SJCRH30 (cell line): Measurements from ENCODE around the gene SPATA16. TPM values are rescaled to one million over a fixed set of nuclear protein-coding genes. Genes with fewer than 3 reads are reported as not detected.
"Not testable (repeated sequence)": the region's sequence is repeated elsewhere in the genome, so short reads cannot be mapped to it uniquely, and the experiment has no call there.

Experiments used
- DNase-seq, 2 experiments: peaks; one replicate each; pipeline ENCODE4 v3.0.0-alpha.2; 2015 to 2020
- H3K27ac ChIP-seq: fragments of 250-450 bp; sonication (Bioruptor Pico); 2 replicates; pipeline ENCODE4 v1.5.1; 2020; ENCODE audit warnings: mild to moderate bottlenecking, moderate library complexity
- H3K27me3 ChIP-seq: fragments of 250-450 bp; sonication (Bioruptor Pico); 2 replicates; pipeline ENCODE4 v1.5.1; 2020; ENCODE audit warnings: mild to moderate bottlenecking, moderate library complexity
- H3K36me3 ChIP-seq: fragments of 250-450 bp; sonication (Bioruptor Pico); 2 replicates; pipeline ENCODE4 v1.5.1; 2020; ENCODE audit warnings: mild to moderate bottlenecking, moderate library complexity
- H3K4me1 ChIP-seq: fragments of 250-450 bp; sonication (Bioruptor Pico); 2 replicates; pipeline ENCODE4 v1.5.1; 2020; ENCODE audit warnings: mild to moderate bottlenecking, moderate library complexity
- H3K4me3 ChIP-seq: fragments of 250-450 bp; sonication (Bioruptor Pico); 2 replicates; pipeline ENCODE4 v1.5.1; 2020; ENCODE audit warnings: mild to moderate bottlenecking, moderate library complexity
- H3K9me3 ChIP-seq: fragments of 250-450 bp; sonication (Bioruptor Pico); replicated peaks from 2 replicates; pipeline ENCODE4 v1.5.1; 2020; ENCODE audit warnings: mild to moderate bottlenecking, moderate library complexity
- total RNA-seq: library from RNA; depleted of rRNA; stranded (reverse); fragments of >200 nt; shearing (Covaris generic); gene quantifications from 2 replicates; pipeline ENCODE4 v1.2.3, GENCODE V29; 2014

The SPATA16 gene
- total RNA-seq, 1 experiment from 2014 or later: not detected

DNA sequence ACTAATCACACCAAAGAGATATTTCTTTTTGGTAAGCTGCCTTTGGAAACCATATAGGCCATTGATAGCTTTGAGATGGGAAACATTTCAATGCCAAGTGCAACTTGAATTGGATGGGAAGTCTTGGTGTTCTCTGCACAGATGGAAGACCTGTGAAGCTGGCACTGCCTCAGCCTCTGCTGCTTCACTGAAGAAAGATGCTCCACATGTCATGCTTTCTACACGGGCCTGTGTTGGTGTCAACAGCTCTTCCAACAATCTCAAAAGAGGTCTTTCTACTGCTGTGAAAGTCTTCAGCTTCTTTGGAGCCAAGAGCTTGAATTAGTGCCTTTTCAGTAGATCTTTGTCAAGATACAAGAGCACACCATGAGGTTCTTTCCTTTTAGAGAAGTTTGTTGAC, 169.0 kb downstream of the SPATA16 start:
- Histone ChIP-seq H3K9me3 (no peaks in the 10 kb centered on the region), H3K27ac (no peak overlapping the region), H3K4me3 (no peak overlapping the region), H3K4me1 (no peaks in the 10 kb centered on the region), H3K27me3 (no peaks in the 10 kb centered on the region), H3K36me3 (no peaks in the 10 kb centered on the region)
- DNase-seq: no peak

DNA sequence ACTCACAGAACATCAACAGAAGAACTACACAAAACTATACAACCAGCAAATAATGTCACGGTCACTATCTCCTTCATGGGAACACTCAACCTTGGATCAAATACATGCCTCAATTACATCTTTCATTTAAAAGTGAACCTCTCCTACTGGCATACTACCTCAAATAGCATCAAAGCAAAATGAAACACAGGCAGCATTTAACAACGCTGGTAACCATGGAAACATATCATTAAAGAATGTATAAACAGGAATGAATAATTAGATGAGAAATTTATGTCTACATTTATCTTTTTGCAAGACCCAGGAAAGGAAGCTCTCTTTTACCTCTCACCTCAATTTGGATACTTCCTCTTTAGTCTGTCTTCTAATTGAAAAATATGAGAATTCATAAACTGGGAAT, 172.4 kb downstream of the SPATA16 start:
- H3K36me3 ChIP-seq: no peaks in the 10 kb centered on the region
- no peak overlapping the region for H3K27ac ChIP-seq
- no peak overlapping the region for H3K4me3 ChIP-seq
- H3K9me3 ChIP-seq: no peaks in the 10 kb centered on the region
- H3K27me3 ChIP-seq: no peaks in the 10 kb centered on the region
- no peak for DNase-seq
- H3K4me1 ChIP-seq: no peaks in the 10 kb centered on the region

DNA sequence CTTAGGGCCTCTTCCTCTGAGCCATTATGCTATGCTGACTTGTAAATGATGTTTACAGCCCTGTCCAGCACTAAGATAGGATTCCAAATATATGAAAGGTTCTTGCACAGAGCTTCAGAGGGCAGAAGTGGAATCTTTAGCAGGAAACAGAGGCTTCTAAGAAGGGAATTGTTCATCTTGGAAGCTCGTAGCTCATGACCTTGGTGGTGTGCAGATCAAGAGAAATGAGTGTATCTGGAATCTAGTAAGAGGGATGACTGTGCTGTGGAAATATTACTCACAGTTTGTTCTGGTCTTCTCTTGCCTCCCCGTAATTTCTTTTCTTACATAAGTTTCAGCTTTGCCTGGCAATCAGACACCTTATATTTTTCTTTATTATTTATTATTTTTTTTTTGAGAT, 175.8 kb downstream of the SPATA16 start:
- Histone ChIP-seq H3K9me3 (no peaks in the 10 kb centered on the region), H3K27ac (no peak overlapping the region), H3K4me1 (no peaks in the 10 kb centered on the region), H3K4me3 (no peak overlapping the region), H3K36me3 (no peaks in the 10 kb centered on the region), H3K27me3 (no peaks in the 10 kb centered on the region)
- DNase-seq: no peak

DNA sequence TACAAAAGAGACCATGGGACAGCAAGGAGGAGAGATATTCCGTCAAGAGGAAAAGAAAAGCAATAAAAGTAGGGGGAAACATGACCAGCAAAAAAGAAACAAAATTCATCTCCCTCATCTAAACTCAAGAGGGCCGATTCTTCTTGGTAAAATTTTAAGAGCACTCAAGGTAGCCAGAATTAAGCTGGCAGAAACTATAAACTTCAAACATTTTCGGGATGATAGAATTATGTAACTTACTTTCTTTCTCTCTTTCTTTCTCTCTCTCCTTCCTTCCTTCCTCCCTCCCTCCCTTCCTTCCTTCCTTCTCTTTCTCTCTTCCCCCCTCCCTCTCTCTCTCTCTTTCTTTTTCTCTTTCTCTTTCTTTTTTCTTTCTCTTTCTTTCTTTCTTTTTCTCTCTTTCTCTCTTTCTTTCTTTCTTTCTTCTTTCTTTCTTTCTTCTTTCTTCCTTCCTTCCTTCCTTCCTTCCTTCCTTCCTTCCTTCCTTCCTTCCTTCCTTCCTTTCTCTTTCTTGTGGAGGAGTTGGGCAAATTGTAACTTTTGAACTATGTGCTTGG, 180.3 kb downstream of the SPATA16 start:
- DNase-seq, H3K4me3 ChIP-seq, H3K27me3 ChIP-seq, H3K9me3 ChIP-seq, H3K36me3 ChIP-seq, H3K27ac ChIP-seq, H3K4me1 ChIP-seq: not testable (repeated sequence)

DNA sequence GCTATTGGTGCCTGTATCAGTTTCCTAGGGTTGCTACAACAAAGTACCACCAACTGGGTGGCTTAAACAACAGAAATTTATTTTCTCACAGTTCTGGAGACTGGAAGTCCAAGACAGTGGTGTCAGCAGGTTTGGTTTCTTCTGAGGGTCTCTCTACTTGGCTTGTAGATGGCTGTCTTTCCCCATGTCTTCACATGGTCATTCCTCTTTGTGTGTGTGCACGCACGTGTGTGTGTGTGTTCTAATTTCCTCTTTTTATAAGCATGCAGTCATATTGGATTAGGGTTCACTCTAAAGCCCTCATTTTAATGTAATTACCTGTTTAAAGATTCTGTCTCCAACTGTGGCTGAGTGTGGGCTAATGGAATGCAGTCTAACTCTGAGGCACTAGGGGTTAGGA, 182.5 kb downstream of the SPATA16 start:
- no peaks in the 10 kb centered on the region for H3K9me3 ChIP-seq
- H3K27me3 ChIP-seq: no peaks in the 10 kb centered on the region
- H3K27ac ChIP-seq: no peak overlapping the region
- no peak for DNase-seq
- no peaks in the 10 kb centered on the region for H3K4me1 ChIP-seq
- no peak overlapping the region for H3K4me3 ChIP-seq
- no peaks in the 10 kb centered on the region for H3K36me3 ChIP-seq

DNA sequence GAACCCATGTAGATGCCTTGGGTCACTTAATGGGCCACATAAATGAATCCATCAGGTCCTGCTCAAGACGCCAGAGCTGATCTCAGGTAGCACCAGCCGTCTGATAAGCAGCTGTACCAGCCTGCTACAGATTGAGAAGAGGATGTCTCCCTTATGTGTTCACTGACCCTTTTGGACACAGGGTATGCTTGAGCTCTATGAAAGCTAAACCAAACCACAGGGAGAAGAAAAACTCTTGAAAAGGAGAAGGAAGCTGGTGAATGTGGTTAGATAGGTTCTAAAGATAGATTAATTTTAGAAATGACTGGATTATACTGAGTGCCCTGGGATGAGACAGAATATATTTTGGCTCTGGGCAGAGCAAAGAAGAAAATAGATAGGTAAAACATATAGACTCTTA, 187.5 kb downstream of the SPATA16 start:
- no peak overlapping the region for H3K27ac ChIP-seq
- no peak for DNase-seq
- no peaks in the 10 kb centered on the region for H3K4me1 ChIP-seq
- H3K9me3 ChIP-seq: no peaks in the 10 kb centered on the region
- no peak overlapping the region for H3K4me3 ChIP-seq
- H3K36me3 ChIP-seq: no peaks in the 10 kb centered on the region
- no peaks in the 10 kb centered on the region for H3K27me3 ChIP-seq

DNA sequence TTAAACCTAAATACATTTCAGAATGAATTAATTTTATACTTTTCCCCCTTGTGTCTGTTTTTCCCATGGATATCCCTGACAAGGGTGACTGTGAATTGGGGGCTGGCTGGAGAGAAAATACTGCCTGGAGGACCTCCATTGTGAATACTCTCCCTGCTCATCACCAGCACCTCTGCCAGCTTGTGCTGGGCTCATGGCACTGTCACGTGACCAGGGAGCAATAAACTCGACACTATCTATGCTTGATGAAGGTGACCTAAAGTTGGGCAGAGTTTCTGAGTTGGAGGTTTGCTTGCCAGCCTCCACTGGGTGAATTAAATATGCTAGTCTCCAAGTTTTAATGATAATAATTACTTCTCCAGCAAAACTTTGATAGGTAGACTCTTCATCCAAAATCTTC, 189.5 kb downstream of the SPATA16 start:
- no peaks in the 10 kb centered on the region for H3K4me1 ChIP-seq
- no peaks in the 10 kb centered on the region for H3K27me3 ChIP-seq
- H3K9me3 ChIP-seq: no peaks in the 10 kb centered on the region
- H3K27ac ChIP-seq: no peak overlapping the region
- DNase-seq: no peak
- H3K4me3 ChIP-seq: no peak overlapping the region
- H3K36me3 ChIP-seq: no peaks in the 10 kb centered on the region

DNA sequence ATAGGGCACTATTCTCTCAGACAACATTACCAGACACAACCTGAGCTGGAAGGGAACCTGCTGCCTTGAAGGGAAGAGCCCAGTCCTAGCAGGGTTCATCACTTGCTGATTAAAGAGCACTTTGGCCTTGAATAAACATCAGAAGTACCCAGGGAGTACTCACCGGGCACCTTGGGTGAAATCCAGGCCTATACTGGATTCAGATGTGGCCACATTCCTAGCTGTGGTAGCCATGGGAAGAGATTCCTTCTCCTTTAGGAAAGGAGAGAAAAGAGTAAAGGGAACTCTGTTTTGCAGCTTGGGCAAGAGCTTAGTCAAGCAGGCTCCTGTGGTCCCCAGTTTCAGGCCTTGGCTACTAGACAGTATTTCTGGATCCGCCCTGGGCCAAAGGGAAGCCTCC, 195.0 kb downstream of the SPATA16 start:
- H3K27ac ChIP-seq: no peak overlapping the region
- H3K9me3 ChIP-seq: no peaks in the 10 kb centered on the region
- DNase-seq: no peak
- H3K36me3 ChIP-seq: no peaks in the 10 kb centered on the region
- no peaks in the 10 kb centered on the region for H3K4me1 ChIP-seq
- H3K4me3 ChIP-seq: no peak overlapping the region
- no peaks in the 10 kb centered on the region for H3K27me3 ChIP-seq

DNA sequence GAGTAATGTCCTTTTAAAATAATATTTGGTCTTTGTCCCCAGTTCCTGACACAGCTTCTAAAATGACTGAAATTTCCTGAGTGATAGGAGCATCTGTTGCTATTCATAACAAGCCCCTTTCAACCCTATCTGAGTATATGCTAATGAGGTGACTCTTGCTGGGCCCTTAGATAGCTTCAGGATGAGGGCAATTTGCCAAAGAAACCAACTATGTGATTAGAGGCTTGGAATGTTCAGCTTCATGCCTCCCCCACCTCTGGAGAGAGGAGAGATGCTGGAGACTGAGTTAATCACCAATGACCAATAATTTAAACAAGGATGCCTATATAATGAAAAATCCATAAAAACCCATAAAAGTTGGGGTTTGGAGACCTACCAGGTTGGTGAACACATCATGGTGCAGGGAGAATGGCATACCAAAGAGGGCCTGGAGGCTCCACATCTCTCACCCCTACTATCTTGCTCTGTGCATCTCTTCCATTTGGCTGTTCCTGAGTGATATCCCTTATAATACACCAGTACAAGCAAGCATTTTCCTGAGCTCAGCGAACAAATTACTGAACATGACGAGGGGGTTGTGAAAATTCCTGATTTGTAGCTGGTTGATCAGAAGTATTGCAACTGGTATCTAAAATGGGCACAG, 201.3 kb downstream of the SPATA16 start:
- Histone ChIP-seq H3K27me3 (no peaks in the 10 kb centered on the region), H3K4me1 (peaks cover 11% of the 10 kb centered on the region), H3K4me3 (no peak overlapping the region), H3K27ac (peak overlapping the region; percentile 76), H3K9me3 (no peaks in the 10 kb centered on the region), H3K36me3 (no peaks in the 10 kb centered on the region)
- peak; percentile 34 to 73 for DNase-seq

DNA sequence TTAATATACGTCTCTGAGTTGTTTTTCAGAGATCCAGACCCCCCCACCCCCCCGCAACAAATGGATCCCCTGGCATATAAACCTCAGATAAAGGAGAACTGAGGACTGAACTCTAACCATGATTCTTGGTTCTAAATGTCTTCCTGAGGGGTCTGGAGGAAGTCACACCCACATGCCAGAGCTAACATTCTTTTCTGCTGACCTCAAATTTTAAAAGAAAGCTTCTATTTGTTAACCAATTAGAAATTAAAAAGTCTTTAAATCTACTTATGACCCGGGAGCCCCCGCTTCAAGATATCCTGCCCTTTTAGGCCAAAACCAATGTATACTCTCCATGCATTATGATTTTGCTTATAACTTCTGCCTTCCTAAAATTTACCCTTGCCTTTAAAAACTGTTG, 202.2 kb downstream of the SPATA16 start:
- Histone ChIP-seq H3K27me3 (no peaks in the 10 kb centered on the region), H3K4me1 (peaks cover 11% of the 10 kb centered on the region), H3K4me3 (no peak overlapping the region), H3K36me3 (no peaks in the 10 kb centered on the region), H3K9me3 (no peaks in the 10 kb centered on the region), H3K27ac (peak overlapping the region; percentile 76)
- no peak for DNase-seq

DNA sequence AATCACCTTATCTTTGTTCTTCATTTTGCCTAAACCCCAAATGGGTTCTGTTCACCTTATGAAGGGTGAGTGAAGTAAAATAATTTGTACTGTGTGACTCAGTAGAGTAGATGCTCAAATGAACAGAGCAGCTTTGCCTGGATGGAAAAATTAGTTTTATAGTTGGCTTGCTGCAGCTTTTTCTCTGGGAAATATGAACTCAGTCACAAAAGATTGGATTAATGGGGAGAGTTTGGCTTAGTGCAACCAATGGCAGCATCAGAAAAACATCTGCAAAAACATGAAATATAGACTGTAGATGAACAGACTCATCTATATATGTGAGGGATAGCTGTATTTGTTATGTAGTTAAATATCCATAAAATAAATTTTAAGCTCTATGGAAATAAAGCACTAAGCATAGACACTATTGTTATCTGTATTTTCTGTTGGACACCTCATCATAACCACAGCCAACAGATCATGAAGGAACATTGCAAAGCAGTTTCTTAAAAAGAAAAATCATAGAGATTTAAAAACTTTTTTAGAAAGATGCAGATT, 209.2 kb downstream of the SPATA16 start:
- Histone ChIP-seq H3K27ac (no peak overlapping the region), H3K36me3 (no peaks in the 10 kb centered on the region), H3K4me3 (no peak overlapping the region), H3K9me3 (no peaks in the 10 kb centered on the region), H3K27me3 (no peaks in the 10 kb centered on the region), H3K4me1 (no peaks in the 10 kb centered on the region)
- DNase-seq: no peak

DNA sequence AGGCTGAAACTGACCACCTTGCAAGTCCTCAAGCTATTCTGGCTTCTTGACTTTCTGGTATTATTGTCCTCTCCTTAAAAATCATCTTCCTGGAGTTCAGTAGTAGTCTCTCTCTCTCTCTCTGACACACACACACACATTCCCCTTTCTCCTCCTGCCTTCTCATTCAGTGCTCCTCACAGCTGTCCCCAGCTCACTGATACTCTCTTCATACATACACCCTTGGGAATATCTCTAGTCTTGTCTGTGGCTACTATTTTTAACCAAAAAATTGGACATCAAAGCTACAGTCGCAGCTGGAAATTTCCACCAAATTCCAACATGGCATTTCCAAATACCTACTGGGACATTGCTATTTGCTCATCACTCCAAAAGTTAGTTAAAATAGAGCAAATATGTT, 211.6 kb downstream of the SPATA16 start:
- Histone ChIP-seq H3K4me3 (no peak overlapping the region), H3K4me1 (no peaks in the 10 kb centered on the region), H3K9me3 (no peaks in the 10 kb centered on the region), H3K27me3 (no peaks in the 10 kb centered on the region), H3K36me3 (no peaks in the 10 kb centered on the region), H3K27ac (no peak overlapping the region)
- peak; percentile 25 to 35 for DNase-seq

DNA sequence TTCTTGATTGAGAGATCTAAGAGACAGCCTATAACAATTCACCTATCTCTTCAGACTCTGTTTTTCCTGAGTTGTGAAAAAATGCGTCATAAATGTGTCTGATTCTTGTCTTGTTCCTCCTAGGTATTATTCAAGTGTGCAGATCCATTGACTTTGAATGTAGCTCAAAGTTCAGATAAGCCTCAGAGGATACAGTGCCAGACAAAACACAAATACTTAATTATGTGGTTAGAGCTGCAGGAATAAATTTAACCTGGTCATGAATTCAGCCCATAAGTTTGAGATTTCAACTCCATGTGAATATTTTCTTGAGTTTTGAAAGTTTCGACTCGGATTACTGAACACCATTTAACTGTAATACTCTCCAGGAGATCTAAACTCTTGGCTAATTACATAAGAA, 216.5 kb downstream of the SPATA16 start:
- Histone ChIP-seq H3K4me1 (no peaks in the 10 kb centered on the region), H3K27ac (no peak overlapping the region), H3K4me3 (no peak overlapping the region), H3K9me3 (no peaks in the 10 kb centered on the region), H3K27me3 (no peaks in the 10 kb centered on the region), H3K36me3 (no peaks in the 10 kb centered on the region)
- no peak for DNase-seq

DNA sequence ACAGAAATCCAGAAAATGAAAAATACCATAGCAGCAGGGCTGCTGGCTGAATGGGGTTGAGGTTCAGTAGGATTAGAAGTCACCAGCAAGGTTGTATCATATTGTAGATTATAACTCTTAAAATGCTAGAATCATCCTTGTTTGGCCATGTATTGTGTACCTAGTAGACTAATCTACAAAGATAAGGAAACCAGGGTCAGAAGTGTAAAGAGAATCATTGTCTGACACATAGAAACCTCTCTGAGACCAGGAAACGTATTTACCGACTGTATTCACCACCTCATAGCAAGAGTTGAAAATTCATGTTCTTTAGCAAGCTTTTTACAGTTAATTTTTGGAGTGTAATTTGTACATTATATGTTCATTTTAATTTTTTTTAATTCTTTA, 221.7 kb downstream of the SPATA16 start:
- Histone ChIP-seq H3K4me3 (no peak overlapping the region), H3K9me3 (no peaks in the 10 kb centered on the region), H3K27me3 (no peaks in the 10 kb centered on the region), H3K36me3 (no peaks in the 10 kb centered on the region), H3K4me1 (peaks cover 10% of the 10 kb centered on the region), H3K27ac (no peak overlapping the region)
- no peak for DNase-seq

DNA sequence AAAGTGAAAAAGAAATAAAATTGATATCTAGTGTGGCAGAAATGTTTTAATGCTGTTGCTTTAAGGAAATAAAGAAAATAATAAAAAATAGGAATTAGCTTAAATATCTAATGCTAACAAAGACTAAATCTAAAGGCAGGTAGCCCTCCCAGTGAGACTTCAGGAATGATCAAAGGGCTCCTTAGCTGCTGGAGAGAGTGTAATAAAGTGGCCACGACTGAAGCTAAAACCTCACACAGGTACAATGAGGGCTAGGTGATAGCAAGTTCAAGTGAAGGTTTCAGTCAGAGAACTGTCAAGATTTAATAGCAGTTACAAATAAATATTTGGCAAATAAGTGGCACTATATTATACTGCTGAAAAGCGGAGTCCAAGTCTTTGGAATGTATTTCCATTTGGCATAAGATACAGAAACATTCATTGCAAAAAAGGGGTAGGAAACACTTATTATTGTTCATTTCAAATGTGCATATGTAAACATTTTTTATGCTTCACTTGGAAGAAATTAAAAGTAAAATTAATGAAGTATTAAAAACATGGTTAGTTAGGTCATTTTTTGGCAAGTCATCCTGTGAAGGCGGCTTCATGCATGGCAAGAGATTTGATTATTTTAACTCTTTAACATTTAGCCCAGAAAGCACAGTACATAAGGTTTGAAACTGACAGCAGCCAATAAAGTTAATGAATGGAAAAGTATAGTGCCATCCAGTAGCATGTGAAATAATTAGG, 222.3 kb downstream of the SPATA16 start:
- no peaks in the 10 kb centered on the region for H3K9me3 ChIP-seq
- DNase-seq: no peak
- H3K27me3 ChIP-seq: no peaks in the 10 kb centered on the region
- peak overlapping the region; percentile 78 for H3K27ac ChIP-seq
- H3K36me3 ChIP-seq: no peaks in the 10 kb centered on the region
- peaks cover 10% of the 10 kb centered on the region for H3K4me1 ChIP-seq
- no peak overlapping the region for H3K4me3 ChIP-seq
